B cell (primary cell): ENCODE data around the gene PARP3. TPM values are rescaled to one million over a fixed set of nuclear protein-coding genes. Genes with fewer than 3 reads are reported as not detected.
"Not testable (repeated sequence)": the region's sequence is repeated elsewhere in the genome, so short reads cannot be mapped to it uniquely, and the experiment has no call there.

Experiments used
- ATAC-seq: fragments of 200-7000 bp; cut with Tn5 transposase; one replicate; pipeline ENCODE4 v1.10.0; 2021; ENCODE audit warnings: low read depth, mild to moderate bottlenecking, moderate number of reproducible peaks, moderate library complexity
- CTCF ChIA-PET: fragments of 350-600 bp; sonication (Branson Sonifier 250); formaldehyde crosslinking; loops from one replicate; lab custom pipeline; 2021; ENCODE audit warnings: antibody characterized with exemption, inconsistent platforms; lab: Charles Lee
- POLR2A ChIA-PET: fragments of 350-600 bp; sonication (Branson Sonifier 250); formaldehyde crosslinking; loops from one replicate; lab custom pipeline; 2021; ENCODE audit warnings: antibody characterized with exemption; lab: Charles Lee
- DNase-seq: peaks from one replicate; pipeline ENCODE4 v3.0.0; 2013
- H2AFZ ChIP-seq: 2 replicates; pipeline ENCODE4 v1.6.1; 2012; ENCODE audit warnings: mild to moderate bottlenecking, low read depth, low read length; ENCODE audit not compliant: insufficient read depth, poor library complexity, severe bottlenecking
- H3K27ac ChIP-seq, 2 donors: 1 replicate in 1 of 2; 2 replicates in 1 of 2; pipeline ENCODE4 v1.5.1; 2012 to 2013; ENCODE audit warnings: low read length in 2 of 2, mild to moderate bottlenecking in 2 of 2, moderate library complexity in 1 of 2
- H3K27me3 ChIP-seq, 4 experiments: fragments of 200-600 bp in 1 of 4; sonication (generic) in 1 of 4; replicated peaks in 1 of 4; 1 replicate in 2 of 4; 2 replicates in 2 of 4; pipeline versions ENCODE4 v1.6.1 to v1.7.0; 2013 to 2016; ENCODE audit warnings: low read length in 3 of 4, mild to moderate bottlenecking in 2 of 4, mixed read lengths in 1 of 4, moderate library complexity in 1 of 4; ENCODE audit not compliant: insufficient read depth in 4 of 4, control insufficient read depth in 3 of 4; ENCODE audit errors: control extremely low read depth in 1 of 4
- H3K36me3 ChIP-seq, 2 experiments: replicated peaks in 1 of 2; 1 replicate in 1 of 2; 2 replicates in 1 of 2; pipeline versions ENCODE4 v1.6.1 to v1.7.1; 2013; ENCODE audit warnings: low read length in 1 of 2; ENCODE audit not compliant: insufficient read depth in 2 of 2, control insufficient read depth in 1 of 2; ENCODE audit errors: control extremely low read depth in 1 of 2, extremely low read depth in 1 of 2
- H3K4me1 ChIP-seq, 2 donors: fragments of 200-600 bp in 1 of 2; sonication (generic) in 1 of 2; 1 replicate in 1 of 2; 2 replicates in 1 of 2; pipeline versions ENCODE4 v1.5.1 to v1.6.1; 2013 to 2017; ENCODE audit warnings: low read length in 2 of 2; ENCODE audit not compliant: control insufficient read depth in 2 of 2, insufficient read depth in 2 of 2
- H3K4me2 ChIP-seq: replicated peaks from 2 replicates; pipeline ENCODE3; 2012; ENCODE audit warnings: mild to moderate bottlenecking, low read depth, low read length; ENCODE audit not compliant: poor library complexity, severe bottlenecking
- H3K4me3 ChIP-seq, 5 experiments: fragments of 200-600 bp in 1 of 5; sonication (generic) in 1 of 5; 1 replicate in 3 of 5; 2 replicates in 2 of 5; pipeline versions ENCODE4 v1.5.1 to v1.7.0; 2011 to 2016; ENCODE audit warnings: low read length in 4 of 5, mild to moderate bottlenecking in 4 of 5, low read depth in 2 of 5, control low read depth in 1 of 5, moderate library complexity in 1 of 5; ENCODE audit not compliant: insufficient read depth in 1 of 5; ENCODE audit errors: control extremely low read depth in 1 of 5, extremely low read depth in 1 of 5
- H3K79me2 ChIP-seq: fragments of 200-600 bp; sonication (generic); one replicate; pipeline ENCODE4 v1.6.0; 2016; ENCODE audit warnings: low read length; ENCODE audit not compliant: control insufficient read depth, insufficient read depth
- H3K9ac ChIP-seq: fragments of 200-600 bp; sonication (generic); 2 replicates; pipeline ENCODE4 v1.6.1; 2017; ENCODE audit warnings: mild to moderate bottlenecking, low read length, moderate library complexity
- H3K9me3 ChIP-seq, 3 donors: one replicate each; pipeline versions ENCODE4 v1.6.1 to v1.7.1; 2013; ENCODE audit warnings: low read length in 2 of 3; ENCODE audit not compliant: control insufficient read depth in 2 of 3, insufficient read depth in 1 of 3; ENCODE audit errors: control extremely low read depth in 1 of 3
- H4K20me1 ChIP-seq: 2 replicates; pipeline ENCODE4 v1.6.0; 2012; ENCODE audit warnings: mild to moderate bottlenecking, low read length; ENCODE audit not compliant: insufficient read depth, control insufficient read depth, poor library complexity, severe bottlenecking
- H3K27ac Mint-ChIP-seq: one replicate; pipeline ENCODE4 v1.8.0; 2021; ENCODE audit warnings: mixed read lengths
- H3K27me3 Mint-ChIP-seq: one replicate; pipeline ENCODE4 v1.8.0; 2021; ENCODE audit warnings: mixed read lengths
- H3K4me1 Mint-ChIP-seq: one replicate; pipeline ENCODE4 v1.8.0; 2021; ENCODE audit warnings: mixed read lengths
- H3K4me3 Mint-ChIP-seq: one replicate; pipeline ENCODE4 v1.8.0; 2021; ENCODE audit warnings: mixed read lengths
- H3K9me3 Mint-ChIP-seq: one replicate; pipeline ENCODE4 v1.8.0; 2022; ENCODE audit warnings: mixed read lengths; ENCODE audit not compliant: insufficient read depth
- EZH2 ChIP-seq: IDR thresholded peaks from 2 replicates; pipeline ENCODE4 v1.6.1; 2012; ENCODE audit warnings: borderline replicate concordance, low read depth, mild to moderate bottlenecking, moderate library complexity, low read length; ENCODE audit not compliant: insufficient read depth, poor library complexity, severe bottlenecking
- WGBS: methylation state at CpG from one replicate; pipeline ENCODE4 v1.1.5; 2013; ENCODE audit warnings: missing lambda C conversion rate; ENCODE audit not compliant: insufficient coverage; 5-methylcytosine and 5-hydroxymethylcytosine counted together
- intact Hi-C: fragments of 100-400 bp; cut with micrococcal nuclease; formaldehyde crosslinking; loops from one replicate; pipeline ENCODE4 v1.10.0; 2022
- polyA plus RNA-seq: library from polyadenylated mRNA; depleted of rRNA; stranded (reverse); fragments of >200 nt; gene quantifications from 2 replicates; pipeline ENCODE4 v1.2.3, GENCODE V29; 2012
- total RNA-seq, 2 donors: library from RNA; stranded (reverse); fragments of 120-200 nt in 1 of 2; gene quantifications; 1 replicate in 1 of 2; 2 replicates in 1 of 2; pipeline versions ENCODE4 v1.2.3 to v1.2.4, GENCODE V29; 2013 to 2022
- TF ChIP-seq, protein P1 (sequence below): fragments of 200-600 bp; IDR thresholded peaks from one replicate; pipeline ENCODE4 v1.8.0; 2022; ENCODE audit warnings: antibody characterized with exemption, mild to moderate bottlenecking

The PARP3 gene
- total and polyA plus RNA-seq, 2 donors (not counting 1 experiment from before 2014, with no cell fraction given), result 17.7 to 29.7 TPM

DNA sequence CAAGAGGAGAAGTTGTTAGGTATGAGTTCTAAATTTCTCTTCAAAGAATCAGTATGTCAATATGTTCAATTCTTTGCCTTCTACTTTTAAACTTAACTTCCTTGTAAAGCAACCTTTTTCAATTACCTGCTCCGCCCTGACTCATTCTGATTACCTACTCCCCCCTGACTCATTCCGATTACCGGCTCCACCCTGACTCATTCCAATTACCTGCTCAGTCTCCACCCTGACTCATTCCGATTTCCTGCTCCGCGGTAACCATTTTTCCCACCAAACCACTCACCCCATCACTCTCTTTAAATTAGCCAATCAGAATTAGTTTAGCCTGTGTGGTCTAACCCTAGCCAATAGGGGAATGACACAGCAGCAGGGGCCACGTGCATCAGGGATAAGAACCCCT is 39.8 kb upstream of the PARP3 start:
- CTCF ChIA-PET, H3K4me3 Mint-ChIP-seq, H4K20me1 ChIP-seq, H3K4me2 ChIP-seq, H3K4me1 ChIP-seq, H3K9ac ChIP-seq, H3K27me3 ChIP-seq, ATAC-seq, H3K36me3 ChIP-seq, H3K79me2 ChIP-seq, H3K27ac Mint-ChIP-seq, H3K9me3 Mint-ChIP-seq, H3K4me3 ChIP-seq, DNase-seq, POLR2A ChIA-PET, intact Hi-C loops, H3K27ac ChIP-seq, H2AFZ ChIP-seq, H3K4me1 Mint-ChIP-seq: not testable (repeated sequence)
- 41% methylated on average over 3 of the region's 7 CpGs for WGBS
- H3K27me3 Mint-ChIP-seq, result peaks cover 66% of the 10 kb centered on the region
- peaks cover 0 to 12% (median 0%) of the 10 kb centered on the region in 3 donors for H3K9me3 ChIP-seq

DNA sequence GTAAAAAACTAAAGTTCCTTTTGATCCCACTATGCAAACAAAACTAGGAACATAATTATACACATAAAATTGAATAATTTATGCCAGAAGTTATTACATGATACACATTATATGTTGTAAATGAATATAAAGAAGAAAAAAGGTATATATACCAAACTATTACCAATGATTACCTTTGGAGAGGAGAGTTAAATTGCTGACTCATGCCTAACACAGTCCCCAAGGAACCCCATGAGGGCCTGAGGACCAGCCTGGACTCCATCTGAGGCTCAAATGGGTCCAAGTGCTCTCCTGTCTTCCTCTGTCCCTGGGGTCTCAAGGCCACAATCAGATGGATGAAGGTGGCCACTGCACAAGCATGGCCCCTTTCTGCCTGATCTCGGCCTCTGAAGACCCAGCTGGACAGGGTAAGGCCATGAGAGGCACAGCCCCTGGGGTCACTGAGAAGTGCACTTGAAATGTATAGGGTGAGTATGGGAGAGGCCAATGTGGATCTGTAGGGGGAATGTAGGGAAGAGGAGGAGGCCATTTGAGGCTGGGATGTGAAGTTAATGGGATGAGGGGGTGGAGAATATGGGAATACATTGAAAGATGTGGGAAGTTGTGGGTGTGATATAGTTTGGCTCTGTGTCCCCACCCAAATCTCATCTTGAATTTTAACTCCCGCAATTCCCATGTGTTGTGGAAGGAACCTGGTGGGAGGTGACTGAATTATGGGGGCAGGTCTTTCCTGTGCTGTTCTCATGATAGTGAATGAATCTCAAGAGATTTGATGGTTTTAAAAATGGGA is 37.9 kb upstream of the PARP3 start:
- H3K9me3 ChIP-seq, result peaks cover 3 to 24% (median 3%) of the 10 kb centered on the region in 3 donors
- H4K20me1 ChIP-seq, result no peaks in the 10 kb centered on the region
- POLR2A ChIA-PET, result no interaction called here
- DNase-seq, result no peak
- peaks cover 7% of the 10 kb centered on the region for H3K9me3 Mint-ChIP-seq
- no peak overlapping the region for H3K4me2 ChIP-seq
- H3K4me1 Mint-ChIP-seq, result no peaks in the 10 kb centered on the region
- CTCF ChIA-PET, result no interaction called here
- H3K4me1 ChIP-seq, result no peaks in the 10 kb centered on the region
- no peaks in the 10 kb centered on the region for H3K36me3 ChIP-seq
- H3K79me2 ChIP-seq, result no peaks in the 10 kb centered on the region
- WGBS, result 85% methylated on average over 1 of the region's 2 CpGs
- peaks cover 61% of the 10 kb centered on the region for H3K27me3 Mint-ChIP-seq
- no peak for ATAC-seq
- no peak overlapping the region for H3K27ac Mint-ChIP-seq
- no peak overlapping the region for H3K4me3 ChIP-seq
- no peak overlapping the region for H3K4me3 Mint-ChIP-seq
- no peak overlapping the region for H3K9ac ChIP-seq
- H3K27ac ChIP-seq, result no peak overlapping the region
- H2AFZ ChIP-seq, result no peak overlapping the region
- intact Hi-C loops, result no loop called here
- H3K27me3 ChIP-seq, result peaks cover 0 to 3% (median 0%) of the 10 kb centered on the region in 4 experiments
- TF ChIP-seq, protein P1, sequence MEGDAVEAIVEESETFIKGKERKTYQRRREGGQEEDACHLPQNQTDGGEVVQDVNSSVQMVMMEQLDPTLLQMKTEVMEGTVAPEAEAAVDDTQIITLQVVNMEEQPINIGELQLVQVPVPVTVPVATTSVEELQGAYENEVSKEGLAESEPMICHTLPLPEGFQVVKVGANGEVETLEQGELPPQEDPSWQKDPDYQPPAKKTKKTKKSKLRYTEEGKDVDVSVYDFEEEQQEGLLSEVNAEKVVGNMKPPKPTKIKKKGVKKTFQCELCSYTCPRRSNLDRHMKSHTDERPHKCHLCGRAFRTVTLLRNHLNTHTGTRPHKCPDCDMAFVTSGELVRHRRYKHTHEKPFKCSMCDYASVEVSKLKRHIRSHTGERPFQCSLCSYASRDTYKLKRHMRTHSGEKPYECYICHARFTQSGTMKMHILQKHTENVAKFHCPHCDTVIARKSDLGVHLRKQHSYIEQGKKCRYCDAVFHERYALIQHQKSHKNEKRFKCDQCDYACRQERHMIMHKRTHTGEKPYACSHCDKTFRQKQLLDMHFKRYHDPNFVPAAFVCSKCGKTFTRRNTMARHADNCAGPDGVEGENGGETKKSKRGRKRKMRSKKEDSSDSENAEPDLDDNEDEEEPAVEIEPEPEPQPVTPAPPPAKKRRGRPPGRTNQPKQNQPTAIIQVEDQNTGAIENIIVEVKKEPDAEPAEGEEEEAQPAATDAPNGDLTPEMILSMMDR, result no peak
- no peak for TF ChIP-seq EZH2
